SH-SY5Y (cell line): ENCODE data around the gene MINDY1.

ENCODE experiments used
- GATA2 ChIP-seq: IDR thresholded peaks from 2 replicates; pipeline ENCODE4 v1.6.1; 2011; ENCODE audit warnings: mild to moderate bottlenecking, low read depth, low read length
- GATA3 ChIP-seq: IDR thresholded peaks from 2 replicates; pipeline ENCODE4 v1.6.1; 2011; ENCODE audit warnings: low read depth, mild to moderate bottlenecking, low read length, moderate library complexity

DNA sequence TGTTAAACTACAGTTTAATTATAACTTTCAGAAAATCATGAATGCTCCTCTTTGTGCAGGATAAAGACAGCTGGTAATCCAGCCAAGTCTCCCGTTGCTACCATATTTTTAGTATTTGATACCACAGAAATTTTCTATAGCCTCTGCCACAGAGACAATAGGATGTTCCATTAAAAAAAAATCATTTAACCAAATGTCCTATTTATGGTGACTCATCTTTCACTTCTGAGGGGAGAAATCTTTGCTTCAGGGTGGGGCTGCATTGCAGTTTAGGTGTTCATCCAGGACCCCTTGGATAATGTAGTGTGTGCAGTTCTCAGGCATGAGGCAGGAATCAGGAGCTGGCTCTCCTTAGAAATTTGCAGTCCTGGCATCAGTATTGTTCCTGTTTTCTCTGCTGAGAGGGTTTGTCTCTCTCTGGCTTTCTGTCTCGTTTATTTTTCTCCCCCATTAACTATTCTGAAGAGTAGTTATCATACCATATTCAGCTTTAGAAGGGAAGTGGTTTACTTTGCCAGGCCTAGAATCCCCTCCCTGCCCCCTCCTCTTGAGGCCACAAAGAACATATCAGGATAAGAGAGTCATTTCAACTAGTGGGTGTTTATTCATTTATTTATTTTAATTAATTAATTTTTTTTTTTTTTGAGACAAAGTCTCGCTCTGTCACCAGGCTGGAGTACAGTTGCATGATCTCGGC lies 4.6 kb upstream of the MINDY1 start:
- TF ChIP-seq GATA3 (no peak), GATA2 (no peak)
